GM12875 (cell line): ENCODE results near the gene FOXP1.
"Not testable (repeated sequence)": the region's sequence is repeated elsewhere in the genome, so short reads cannot be mapped to it uniquely, and the experiment has no call there.

Source experiments
- H3K4me3 ChIP-seq: one replicate; pipeline ENCODE4 v1.5.1; 2011; ENCODE audit warnings: low read depth, low read length, control low read depth
- CTCF ChIP-seq: IDR thresholded peaks from 2 replicates; pipeline ENCODE4 v1.5.1; 2011; ENCODE audit warnings: low read depth, mild to moderate bottlenecking, control low read depth, inconsistent platforms, low read length, moderate library complexity, borderline replicate concordance; ENCODE audit not compliant: insufficient read depth

FOXP1 gene

DNA sequence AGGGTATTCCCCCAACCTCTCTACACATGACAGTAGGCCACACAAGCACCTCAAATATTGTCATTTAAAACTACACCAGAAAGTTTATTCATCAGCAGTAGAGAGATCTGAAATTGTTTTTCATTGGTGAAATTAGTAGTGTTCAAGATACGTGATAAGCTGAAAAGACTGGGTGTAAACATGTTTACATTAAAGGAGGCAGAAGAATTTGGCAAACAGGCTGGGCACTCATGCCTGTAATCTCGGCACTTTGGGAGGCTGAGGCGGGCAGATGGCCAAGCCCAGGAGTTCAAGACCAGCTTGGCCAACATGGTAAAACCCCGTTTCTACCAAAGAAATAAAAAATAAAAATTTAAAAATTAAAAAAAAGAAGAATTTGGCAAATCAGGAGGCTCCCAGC, 255.6 kb downstream of the FOXP1 start:
- H3K4me3 ChIP-seq, result no peak overlapping the region
- TF ChIP-seq CTCF, result no peak

GRCh38 chr3:71325715-71326114, 257.8 kb downstream of the FOXP1 start:
- H3K4me3 ChIP-seq, result no peak overlapping the region
- TF ChIP-seq CTCF, result no peak

DNA sequence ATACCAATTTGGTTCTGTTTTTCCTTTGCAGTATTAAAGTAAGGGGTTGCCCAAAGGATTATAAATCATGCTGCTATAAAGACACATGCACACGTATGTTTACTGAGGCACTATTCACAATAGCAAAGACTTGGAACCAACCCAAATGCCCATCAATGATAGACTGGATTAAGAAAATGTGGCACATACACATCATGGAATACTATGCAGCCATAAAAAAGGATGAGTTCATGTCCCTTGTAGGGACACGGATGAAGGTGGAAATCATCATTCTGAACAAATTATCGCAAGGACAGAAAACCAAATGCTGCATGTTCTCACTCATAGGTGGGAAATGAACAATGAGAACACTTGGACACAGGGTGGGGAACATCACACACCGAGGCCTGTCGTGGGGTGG, 259.3 kb downstream of the FOXP1 start:
- H3K4me3 ChIP-seq, result not testable (repeated sequence)

DNA sequence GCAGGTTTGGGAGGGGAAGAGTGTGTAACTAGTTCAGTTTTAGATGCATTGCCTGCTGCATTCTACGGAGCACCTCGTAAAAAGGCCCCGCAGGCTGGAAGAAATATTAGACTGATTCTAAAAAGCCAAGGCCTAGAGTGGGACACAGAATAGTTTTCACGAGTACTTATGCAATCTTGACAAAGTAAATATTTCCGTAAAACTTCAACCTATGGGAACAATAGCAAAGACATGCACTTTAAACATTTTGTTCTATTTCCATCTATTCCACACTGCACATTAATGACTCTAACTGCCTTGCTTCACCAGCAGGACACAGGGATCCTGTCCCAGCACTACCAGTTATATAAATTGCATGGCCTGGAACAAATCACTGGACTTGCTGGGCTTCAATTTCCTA, 260.0 kb downstream of the FOXP1 start:
- no peak overlapping the region for H3K4me3 ChIP-seq
- TF ChIP-seq CTCF, result no peak

DNA sequence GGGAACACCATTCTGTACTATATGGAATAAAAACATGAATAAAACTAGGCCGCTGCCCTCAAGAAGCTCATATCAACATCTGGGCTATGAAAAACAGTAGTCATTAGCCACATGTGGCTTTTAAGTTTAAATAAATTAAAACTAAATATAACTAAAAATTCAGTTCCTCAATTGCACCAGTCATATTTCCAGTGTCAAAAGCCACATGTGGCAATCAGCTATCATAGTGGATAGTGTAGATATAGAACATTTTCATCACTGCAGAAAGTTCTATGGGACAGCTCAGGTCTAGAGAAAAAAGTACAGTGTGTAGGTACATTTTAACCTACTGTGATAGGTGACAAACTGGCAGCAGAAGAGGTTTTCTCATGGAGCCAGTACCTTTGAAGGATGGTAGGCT, 261.4 kb downstream of the FOXP1 start:
- H3K4me3 ChIP-seq, result no peak overlapping the region
- TF ChIP-seq CTCF, result no peak

DNA sequence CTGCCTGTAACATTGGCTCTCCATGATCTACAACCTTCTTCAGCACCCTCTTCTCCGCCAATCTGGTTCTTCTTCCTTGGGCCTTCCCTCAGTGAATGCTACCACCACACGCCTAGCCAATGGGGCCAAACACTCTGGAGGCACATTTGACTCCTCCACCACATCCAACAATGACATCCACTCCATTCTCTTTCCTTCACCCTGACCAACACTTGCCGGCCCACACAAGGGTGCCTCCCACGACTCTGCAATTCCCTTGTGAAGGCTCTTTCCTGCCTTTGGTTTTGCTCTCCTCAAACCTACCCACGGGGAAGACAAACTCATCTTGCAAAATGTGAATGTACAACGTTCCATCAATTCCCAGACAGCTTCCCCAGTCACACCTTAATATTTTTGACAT, 263.8 kb downstream of the FOXP1 start:
- no peak overlapping the region for H3K4me3 ChIP-seq
- TF ChIP-seq CTCF, result no peak

- no peak for TF ChIP-seq CTCF
- H3K4me3 ChIP-seq, result no peak overlapping the region
Measured at GRCh38 chr3:71318458-71318827, 265.1 kb downstream of the FOXP1 start.

- no peak for TF ChIP-seq CTCF
- H3K4me3 ChIP-seq, result no peak overlapping the region
Measured at GRCh38 chr3:71317749-71318457, 265.6 kb downstream of the FOXP1 start.
